Heart right ventricle (tissue), 16 donors: ENCODE measurements around the gene CATSPERB. TPM values are rescaled to one million over a fixed set of nuclear protein-coding genes. Genes with fewer than 3 reads are reported as not detected.

Experiments
- ATAC-seq, 8 donors: fragments of 200-7000 bp; cut with Tn5 transposase; one replicate each; pipeline ENCODE4 v1.9.1; 2020; ENCODE audit warnings: mild to moderate bottlenecking in 8 of 8, moderate library complexity in 8 of 8, moderate number of reproducible peaks in 1 of 8
- DNase-seq, 2 donors: peaks; one replicate each; pipeline ENCODE4 v3.0.0-alpha.2; 2020
- H3K27ac ChIP-seq, 10 donors: fragments of 200-600 bp; sonication (generic) in 2 of 10; one replicate each; pipeline versions ENCODE4 v1.5.0 to v1.8.0; 2020 to 2022; ENCODE audit warnings: mild to moderate bottlenecking in 3 of 10
- H3K27me3 ChIP-seq, 7 donors: fragments of 200-600 bp; one replicate each; pipeline ENCODE4 v1.8.0; 2021 to 2022; ENCODE audit warnings: mild to moderate bottlenecking in 2 of 7
- H3K36me3 ChIP-seq, 9 donors: fragments of 200-600 bp; sonication (generic) in 1 of 9; one replicate each; pipeline versions ENCODE4 v1.5.0 to v1.8.0; 2020 to 2022; ENCODE audit warnings: mild to moderate bottlenecking in 2 of 9
- H3K4me1 ChIP-seq, 9 donors: fragments of 200-600 bp; sonication (generic) in 1 of 9; one replicate each; pipeline versions ENCODE4 v1.5.0 to v1.8.0; 2020 to 2022; ENCODE audit warnings: mild to moderate bottlenecking in 4 of 9
- H3K4me3 ChIP-seq, 10 donors: fragments of 200-600 bp; sonication (generic) in 2 of 10; one replicate each; pipeline versions ENCODE4 v1.5.0 to v1.8.0; 2020 to 2022; ENCODE audit warnings: mild to moderate bottlenecking in 7 of 10, moderate library complexity in 2 of 10
- H3K9me3 ChIP-seq, 11 donors: fragments of 200-600 bp in 10 of 11; sonication (generic) in 2 of 11; one replicate each; pipeline versions ENCODE4 v1.5.0 to v1.8.0; 2013 to 2022; ENCODE audit warnings: mild to moderate bottlenecking in 2 of 11, control low read depth in 1 of 11, moderate library complexity in 1 of 11
- CTCF ChIP-seq, 9 donors: fragments of 200-600 bp; sonication (generic) in 2 of 9; IDR thresholded peaks; one replicate each; pipeline versions ENCODE4 v1.5.0 to v1.8.0; 2021 to 2022; ENCODE audit warnings: antibody characterized with exemption in 9 of 9, mild to moderate bottlenecking in 5 of 9, moderate library complexity in 1 of 9
- WGBS, 2 donors: extraction: QIAGEN DNeasy Blood & Tissue Kit; methylation state at CpG; one replicate each; pipeline ENCODE4 v1.1.7; 2013; ENCODE audit warnings: inconsistent platforms in 1 of 2; 5-methylcytosine and 5-hydroxymethylcytosine counted together
- intact Hi-C, 10 donors: fragments of 100-400 bp; cut with DNase I; formaldehyde crosslinking; loops; one replicate each; pipeline versions ENCODE4 v1.11.1 to v1.14.2; 2022
- polyA plus RNA-seq, 2 donors: library from polyadenylated mRNA; stranded (reverse); fragments of 200-250 nt; gene quantifications; one replicate each; pipeline ENCODE4 v1.2.3, GENCODE V29; 2013
- total RNA-seq, 10 donors: library from RNA; stranded (reverse); fragmentation: NEBNext Ultra II Directional in 3 of 10; extraction: Animal tissue kit (Norgen Biotek cat#: 25700) in 3 of 10; gene quantifications; one replicate each; pipeline versions ENCODE4 v1.2.1 to v1.2.4, GENCODE V29; 2021 to 2023
- donor health status: Arrhythmogenic right ventricular cardiomyopathy.
- donor health status: ischemic (EF 13 %, LVEDD 7.1; RV severe dilation, severe dysfunction).
- donor health status: healthy with polysubstance abuse.
- donor health status: DM: no; HTN: yes; CAD: no.
- donor health status: DM: no; HTN: no; CAD: no.
- donor health status: ischemic (EF 25% LVEDD 6.9; RV normal size, moderate dysfunction).
- donor health status: ischemic (EF 25% LVEDD 5.7; RV mildly dilated, moderate dysfunction).
- donor health status: healthy.
- donor health status: DM: yes; HTN: yes; CAD: no.
- donor health status: Ischemic cardiomyopathy.
- donor health status: ischemic (EF 35%, LVEDD 5.7; RV mildly dilated, moderate dysfunction).
- donor health status: nonischemic (EF 11% LVEDD 7.7; RV severe dilation, severe dysfunction).
- donor health status: DM: yes; HTN: yes; CAD: no.
- donor health status: PGD.
- donor health status: ischemic (EF 29% LVEDD 5.4; RV normal size, mild dysfunction).
- donor health status: nonischemic (EF 23%, LVEDD 6.1; RV moderate dilation, normal function).

The CATSPERB gene
- total and polyA plus RNA-seq, 12 donors = 0.10 to 1.5 (median 0.57) TPM; not detected in 1

DNA sequence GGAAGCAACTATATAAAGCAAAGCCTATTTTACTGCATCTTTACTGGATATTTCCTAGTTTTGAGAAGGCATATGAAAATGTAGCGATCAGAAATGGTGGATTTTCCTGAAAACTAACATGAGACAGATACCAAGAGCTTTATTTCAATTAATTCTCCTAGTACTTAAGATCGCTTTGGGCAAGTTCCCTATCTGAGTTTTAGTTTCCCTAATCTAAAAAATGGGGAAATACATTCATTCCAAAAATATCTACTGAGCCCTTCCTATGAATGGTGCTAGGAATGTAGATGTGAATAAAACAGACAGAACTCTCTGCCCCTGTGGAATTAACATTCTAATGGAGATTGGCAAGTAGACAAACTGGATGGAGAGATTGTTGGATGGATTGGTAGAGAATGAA is 8.4 kb downstream of the CATSPERB start:
- Histone ChIP-seq H3K4me3 (no peak overlapping the region), H3K36me3 (no peaks in the 10 kb centered on the region), H3K27ac (no peak overlapping the region), H3K27me3 (no peaks in the 10 kb centered on the region), H3K9me3 (no peaks in the 10 kb centered on the region), H3K4me1 (no peaks in the 10 kb centered on the region)
- intact Hi-C loops = no loop called here
- WGBS, 2 donors = 64 to 68% methylated on average over 2 of the region's 2 CpGs
- DNase-seq (no peak), ATAC-seq (no peak)
- TF ChIP-seq CTCF (IDR thresholded peaks at IDR 0.05) = no peak

DNA sequence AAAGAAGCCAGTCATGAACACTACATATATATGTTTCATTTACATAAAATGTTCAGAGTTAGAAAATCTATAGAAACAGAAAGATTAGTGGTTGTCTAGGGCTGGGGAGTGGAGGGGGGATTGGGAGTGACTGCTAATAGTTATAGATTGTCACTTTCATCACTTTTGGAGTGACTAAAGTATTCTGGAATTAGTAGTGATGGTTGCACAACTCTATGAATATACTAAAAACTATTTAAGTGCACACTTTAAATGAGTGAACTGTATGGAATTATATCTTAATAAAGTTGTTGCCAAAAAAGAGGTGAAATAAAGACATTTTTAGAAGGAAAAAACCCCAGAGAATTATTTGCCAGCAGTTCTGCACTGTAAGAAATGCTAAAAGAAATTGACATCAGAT is 9.5 kb downstream of the CATSPERB start:
- no peak for TF ChIP-seq CTCF (IDR thresholded peaks at IDR 0.05)
- no peak for ATAC-seq
- Histone ChIP-seq H3K36me3 (no peaks in the 10 kb centered on the region), H3K27me3 (no peaks in the 10 kb centered on the region), H3K9me3 (no peaks in the 10 kb centered on the region), H3K4me1 (no peaks in the 10 kb centered on the region), H3K27ac (no peak overlapping the region), H3K4me3 (no peak overlapping the region)
- DNase-seq = no peak
- intact Hi-C loops = no loop called here

- ATAC-seq (no peak), DNase-seq (no peak)
- Histone ChIP-seq H3K4me1 (no peaks in the 10 kb centered on the region), H3K4me3 (no peak overlapping the region), H3K9me3 (no peaks in the 10 kb centered on the region), H3K27ac (no peak overlapping the region), H3K36me3 (no peaks in the 10 kb centered on the region), H3K27me3 (no peaks in the 10 kb centered on the region)
- TF ChIP-seq CTCF (IDR thresholded peaks at IDR 0.05) = no peak
- intact Hi-C loops = no loop called here
- 69 to 73% methylated on average over 3 of the region's 3 CpGs for WGBS, 2 donors
Observed at GRCh38 chr14:91719839-91720238, 12.0 kb downstream of the CATSPERB start.

- H3K27me3 ChIP-seq = no peaks in the 10 kb centered on the region
- H3K27ac ChIP-seq = no peak overlapping the region
- no peak for DNase-seq
- no peak for TF ChIP-seq CTCF (IDR thresholded peaks at IDR 0.05)
- H3K36me3 ChIP-seq = no peaks in the 10 kb centered on the region
- 78 to 90% methylated on average over 1 of the region's 1 CpG for WGBS, 2 donors
- intact Hi-C loops = no loop called here
- no peaks in the 10 kb centered on the region for H3K4me1 ChIP-seq
- H3K4me3 ChIP-seq = no peak overlapping the region
- ATAC-seq = no peak
- H3K9me3 ChIP-seq = no peaks in the 10 kb centered on the region
Observed at GRCh38 chr14:91716999-91717398, 14.9 kb downstream of the CATSPERB start.

- H3K4me1 ChIP-seq = no peaks in the 10 kb centered on the region
- intact Hi-C loops = no loop called here
- no peaks in the 10 kb centered on the region for H3K9me3 ChIP-seq
- DNase-seq = no peak
- no peak overlapping the region for H3K4me3 ChIP-seq
- no peak overlapping the region for H3K27ac ChIP-seq
- 81 to 82% methylated on average over 6 of the region's 6 CpGs for WGBS, 2 donors
- H3K36me3 ChIP-seq = no peaks in the 10 kb centered on the region
- peaks cover 0 to 6% (median 0%) of the 10 kb centered on the region in 7 donors for H3K27me3 ChIP-seq
- TF ChIP-seq CTCF (IDR thresholded peaks at IDR 0.05) = no peak
- ATAC-seq = no peak
Observed at GRCh38 chr14:91714805-91715204, 17.1 kb downstream of the CATSPERB start.
